ENCODE results near the gene ASPG. TPM values are rescaled to one million over a fixed set of nuclear protein-coding genes. Genes with fewer than 3 reads are reported as not detected.

ASPG gene
- total RNA-seq, 4 donors from 2014 or later: 26.0 to 38.5 (median 28.2) TPM

- Histone ChIP-seq H3K27me3 (peaks cover 50% of the 10 kb centered on the region), H3K9me3 (peaks cover 3% of the 10 kb centered on the region), H3K27ac (no peak overlapping the region), H3K4me3 (no peak overlapping the region), H3K36me3 (no peaks in the 10 kb centered on the region), H3K4me1 (no peaks in the 10 kb centered on the region)
- WGBS: 87% methylated on average over 3 of the region's 5 CpGs
- no peak for DNase-seq (ENCODE audit: low spot score in 2 of 2)
- TF ChIP-seq POLR2A (IDR thresholded peaks at IDR 0.05) (no peak), POLR2AphosphoS5 (IDR thresholded peaks at IDR 0.05) (no peak), EP300 (IDR thresholded peaks at IDR 0.05) (no peak)
Observed at GRCh38 chr14:104066279-104066678, 19.2 kb upstream of the ASPG start.

DNA sequence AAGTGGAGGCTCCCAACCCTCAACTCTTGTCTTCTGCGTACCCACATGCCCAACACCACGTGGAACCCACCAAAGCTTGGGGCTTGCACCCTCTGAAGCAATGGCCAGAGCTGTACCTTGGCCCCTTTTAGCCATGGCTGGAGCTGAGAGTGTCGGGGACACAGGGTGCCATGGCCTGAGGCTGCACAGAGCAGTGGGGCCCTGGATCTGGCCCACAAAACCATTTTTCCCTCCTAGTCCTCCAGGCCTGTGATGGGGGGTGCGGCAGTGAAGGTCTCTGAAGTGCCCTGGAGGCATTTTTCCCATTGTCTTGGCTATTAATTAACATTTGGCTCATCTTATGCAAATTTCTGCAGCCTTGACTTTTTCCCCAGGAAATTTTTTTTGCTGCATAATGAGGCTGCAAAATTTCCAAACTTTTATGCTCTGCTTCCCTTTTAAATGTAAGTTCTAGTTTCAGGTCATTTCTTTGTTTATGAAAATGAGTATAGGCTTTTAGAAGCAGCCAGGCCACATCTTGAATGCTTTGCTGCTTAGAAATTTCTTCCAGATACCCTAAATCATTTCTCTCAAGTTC is 18.7 kb upstream of the ASPG start:
- WGBS: 72% methylated on average over 4 of the region's 4 CpGs
- Histone ChIP-seq H3K4me1 (no peaks in the 10 kb centered on the region), H3K27ac (no peak overlapping the region), H3K4me3 (no peak overlapping the region), H3K36me3 (no peaks in the 10 kb centered on the region), H3K27me3 (peaks cover 50% of the 10 kb centered on the region), H3K9me3 (peaks cover 3% of the 10 kb centered on the region)
- no peak for TF ChIP-seq POLR2A (IDR thresholded peaks at IDR 0.05)
- no peak for TF ChIP-seq POLR2AphosphoS5 (IDR thresholded peaks at IDR 0.05)
- TF ChIP-seq CTCF (IDR thresholded peaks at IDR 0.05): no peak
- no peak for TF ChIP-seq EP300 (IDR thresholded peaks at IDR 0.05)
- DNase-seq (ENCODE audit: low spot score in 2 of 2): no peak

DNA sequence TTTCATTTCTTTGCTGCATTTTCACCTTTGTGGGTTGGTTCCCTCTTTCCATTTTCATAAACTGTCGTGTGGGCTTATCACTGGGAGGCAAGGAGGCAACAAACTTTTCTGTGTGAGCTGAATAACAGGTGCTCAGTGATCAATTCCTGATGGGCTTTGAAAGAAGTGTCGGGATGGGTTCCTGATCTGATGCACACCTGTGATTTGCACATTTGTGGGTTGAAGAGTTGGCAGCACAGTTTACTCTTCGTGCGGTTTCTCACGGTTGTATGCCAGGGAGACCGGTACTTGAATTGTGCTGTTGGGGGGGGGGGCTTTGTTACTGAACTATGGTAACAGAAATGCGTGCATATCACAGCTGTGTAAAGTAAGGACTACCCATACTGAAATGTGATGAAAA is 16.0 kb upstream of the ASPG start:
- H3K36me3 ChIP-seq: no peaks in the 10 kb centered on the region
- H3K9me3 ChIP-seq: peaks cover 3% of the 10 kb centered on the region
- no peak overlapping the region for H3K4me3 ChIP-seq
- H3K27ac ChIP-seq: no peak overlapping the region
- DNase-seq (ENCODE audit: low spot score in 2 of 2): no peak
- H3K4me1 ChIP-seq: no peaks in the 10 kb centered on the region
- WGBS: 75% methylated on average over 7 of the region's 7 CpGs
- H3K27me3 ChIP-seq: peaks cover 51% of the 10 kb centered on the region
- TF ChIP-seq EP300 (IDR thresholded peaks at IDR 0.05) (no peak), POLR2AphosphoS5 (IDR thresholded peaks at IDR 0.05) (no peak), CTCF (IDR thresholded peaks at IDR 0.05) (no peak), POLR2A (IDR thresholded peaks at IDR 0.05) (no peak)

DNA sequence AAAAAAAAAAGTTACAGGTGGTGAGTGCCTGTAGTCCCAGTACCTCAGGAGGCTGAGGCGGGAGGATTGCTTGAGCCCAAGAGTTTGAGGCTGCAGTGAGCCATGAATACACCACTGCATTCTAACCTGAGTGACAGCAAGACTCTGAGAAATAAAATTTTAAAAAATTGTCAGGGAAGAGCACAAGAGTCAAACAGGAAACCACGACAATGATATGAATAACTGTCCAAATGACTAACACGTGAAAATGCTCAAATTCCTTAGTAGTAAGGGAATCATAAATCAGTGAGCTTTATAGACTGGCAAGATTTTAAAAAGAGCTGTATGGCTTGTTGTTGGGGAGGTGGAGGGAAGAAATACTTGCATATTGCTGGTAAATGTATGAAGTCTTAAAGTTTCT is 12.9 kb upstream of the ASPG start:
- 43% methylated on average over 3 of the region's 3 CpGs for WGBS
- peaks cover 44% of the 10 kb centered on the region for H3K27me3 ChIP-seq
- no peak for DNase-seq (ENCODE audit: low spot score in 2 of 2)
- no peak overlapping the region for H3K27ac ChIP-seq
- no peaks in the 10 kb centered on the region for H3K36me3 ChIP-seq
- H3K9me3 ChIP-seq: no peaks in the 10 kb centered on the region
- no peaks in the 10 kb centered on the region for H3K4me1 ChIP-seq
- no peak overlapping the region for H3K4me3 ChIP-seq
- TF ChIP-seq POLR2A (IDR thresholded peaks at IDR 0.05) (no peak), CTCF (IDR thresholded peaks at IDR 0.05) (no peak), POLR2AphosphoS5 (IDR thresholded peaks at IDR 0.05) (no peak), EP300 (IDR thresholded peaks at IDR 0.05) (no peak)

DNA sequence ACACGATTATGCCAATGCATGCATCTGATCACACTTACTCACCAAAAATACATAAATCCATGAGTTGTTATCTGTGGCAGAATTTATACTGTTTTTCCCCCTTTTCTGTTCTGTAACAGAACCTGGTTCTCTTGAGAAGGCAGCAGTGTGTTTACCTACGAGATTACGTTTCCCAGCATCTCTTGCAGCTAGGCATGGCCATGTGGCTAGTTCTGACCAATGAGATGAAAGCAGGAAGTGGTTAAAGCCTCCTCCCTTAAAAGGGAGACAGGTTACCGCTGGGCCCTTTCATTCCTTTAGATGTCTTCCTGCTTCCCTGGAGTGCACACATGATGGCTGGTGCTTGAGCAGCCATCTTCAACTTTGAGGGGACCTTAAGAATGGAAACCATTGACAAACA is 11.7 kb upstream of the ASPG start:
- WGBS: 68% methylated on average over 4 of the region's 4 CpGs
- no peak for DNase-seq (ENCODE audit: low spot score in 2 of 2)
- peaks cover 33% of the 10 kb centered on the region for H3K27me3 ChIP-seq
- H3K9me3 ChIP-seq: no peaks in the 10 kb centered on the region
- no peak overlapping the region for H3K4me3 ChIP-seq
- TF ChIP-seq EP300 (IDR thresholded peaks at IDR 0.05) (no peak), CTCF (IDR thresholded peaks at IDR 0.05) (no peak), POLR2AphosphoS5 (IDR thresholded peaks at IDR 0.05) (no peak), POLR2A (IDR thresholded peaks at IDR 0.05) (no peak)
- H3K27ac ChIP-seq: no peak overlapping the region
- H3K36me3 ChIP-seq: no peaks in the 10 kb centered on the region
- H3K4me1 ChIP-seq: no peaks in the 10 kb centered on the region
